Hypothalamus (tissue), 51 donors: ENCODE measurements around the gene EXOC4.
"Not testable (repeated sequence)": the region's sequence is repeated elsewhere in the genome, so short reads cannot be mapped to it uniquely, and the experiment has no call there.

ENCODE experiments used
- DNase-seq, 51 donors: peaks; one replicate each; lab custom pipeline; 2025; lab: John Stamatoyannopoulos, UW

Gene EXOC4

DNA sequence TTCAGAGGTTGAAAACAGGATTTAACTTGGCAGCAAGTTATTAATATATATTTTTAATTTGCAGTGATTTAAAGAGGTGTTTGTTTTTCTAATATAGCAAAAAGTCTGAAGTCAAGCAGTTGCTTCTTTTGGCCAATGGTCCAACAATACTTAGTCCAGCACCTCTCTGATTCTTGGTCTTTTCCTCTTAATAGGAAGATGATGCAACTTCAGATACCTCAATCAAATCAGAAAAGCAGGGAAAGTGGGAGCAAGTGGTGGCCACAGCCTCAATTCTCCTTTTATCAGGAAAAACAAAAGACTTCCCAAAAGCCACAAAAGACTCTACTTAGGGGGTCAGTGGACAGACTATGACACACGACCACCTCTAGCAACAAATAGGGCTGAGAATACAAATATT is 740.7 kb downstream of the EXOC4 start:
- DNase-seq = no peak

DNA sequence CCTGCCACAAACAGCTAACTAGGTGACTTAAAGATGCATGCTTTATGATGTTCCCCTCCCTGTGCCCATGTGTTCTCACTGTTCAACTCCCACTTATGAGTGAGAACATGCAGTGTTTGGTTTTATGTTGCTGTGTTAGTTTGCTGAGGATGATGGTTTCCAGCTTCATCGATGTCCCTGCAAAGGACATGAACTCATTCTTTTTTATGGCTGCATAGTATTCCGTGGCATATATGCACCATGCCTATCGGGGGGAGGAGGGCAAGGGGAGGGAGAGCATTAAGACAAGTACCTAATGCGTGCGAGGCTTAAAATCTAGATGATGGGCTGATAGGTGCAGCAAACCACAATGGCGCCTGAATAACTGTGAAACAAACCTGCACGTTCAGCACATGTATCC is 741.2 kb downstream of the EXOC4 start:
- DNase-seq = not testable (repeated sequence)

DNA sequence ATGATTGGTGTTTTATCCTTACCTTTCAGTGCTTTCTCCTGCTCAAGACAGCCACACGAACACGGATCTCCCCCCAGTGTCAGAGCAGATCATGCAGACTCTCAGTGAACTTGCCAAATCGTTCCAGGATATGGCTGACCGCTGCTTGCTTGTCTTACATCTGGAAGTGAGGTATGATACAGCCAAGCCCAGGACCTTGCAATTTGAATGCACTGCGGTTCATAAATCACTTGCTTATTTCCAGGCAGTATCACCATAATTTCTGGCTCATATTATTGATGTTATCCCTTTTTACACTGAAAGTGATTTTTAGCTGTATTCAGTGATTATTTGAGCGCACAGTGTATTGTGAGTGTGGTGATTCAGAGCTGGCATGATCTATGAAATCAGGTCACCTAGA is 744.6 kb downstream of the EXOC4 start:
- DNase-seq = no peak

DNA sequence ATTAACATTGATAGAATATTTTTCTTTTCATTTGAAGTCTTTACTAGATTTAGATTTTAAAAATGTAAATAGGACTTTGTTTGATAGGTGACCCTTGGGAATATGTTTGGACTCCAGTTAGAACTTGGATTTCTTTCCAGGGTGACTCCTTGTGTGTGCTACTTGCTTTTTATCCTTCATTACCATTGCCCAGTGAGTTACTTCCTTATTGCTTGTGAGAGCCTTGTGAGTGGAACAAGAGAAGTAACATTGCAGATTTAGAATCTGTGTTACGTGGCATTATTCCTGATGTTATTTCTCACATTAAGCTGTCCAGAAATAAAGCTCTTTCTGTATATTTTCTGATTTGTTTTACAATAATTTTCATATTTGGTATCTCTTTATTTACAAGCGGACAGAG is 746.3 kb downstream of the EXOC4 start:
- no peak for DNase-seq

DNA sequence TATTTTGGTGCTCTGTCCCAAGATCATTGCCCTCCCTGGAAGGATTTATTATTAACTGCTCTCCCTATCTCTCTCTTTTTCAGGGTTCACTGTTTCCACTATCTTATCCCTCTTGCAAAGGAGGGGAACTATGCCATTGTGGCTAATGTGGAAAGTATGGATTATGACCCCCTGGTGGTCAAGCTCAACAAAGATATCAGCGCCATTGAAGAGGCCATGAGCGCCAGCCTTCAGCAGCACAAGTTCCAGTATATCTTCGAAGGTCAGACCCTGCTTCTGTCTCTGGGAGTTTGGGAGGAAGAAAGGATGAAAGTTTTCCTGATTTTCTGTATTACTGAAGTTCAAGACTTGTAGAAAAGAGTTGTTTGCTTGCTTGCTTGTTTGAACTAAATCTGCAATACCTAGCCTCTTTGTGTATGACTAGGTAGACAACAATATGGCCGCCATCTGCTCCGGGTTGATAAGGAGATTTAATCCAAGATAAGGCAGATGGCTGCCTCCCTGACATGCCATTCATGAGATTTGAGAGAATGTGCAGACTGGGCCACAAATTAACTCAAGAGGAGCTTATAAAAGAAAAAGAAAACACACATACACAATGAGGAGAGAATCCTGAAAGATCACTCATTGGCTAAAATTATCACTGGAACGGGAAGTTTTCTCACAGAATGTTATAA is 752.1 kb downstream of the EXOC4 start:
- no peak for DNase-seq

DNA sequence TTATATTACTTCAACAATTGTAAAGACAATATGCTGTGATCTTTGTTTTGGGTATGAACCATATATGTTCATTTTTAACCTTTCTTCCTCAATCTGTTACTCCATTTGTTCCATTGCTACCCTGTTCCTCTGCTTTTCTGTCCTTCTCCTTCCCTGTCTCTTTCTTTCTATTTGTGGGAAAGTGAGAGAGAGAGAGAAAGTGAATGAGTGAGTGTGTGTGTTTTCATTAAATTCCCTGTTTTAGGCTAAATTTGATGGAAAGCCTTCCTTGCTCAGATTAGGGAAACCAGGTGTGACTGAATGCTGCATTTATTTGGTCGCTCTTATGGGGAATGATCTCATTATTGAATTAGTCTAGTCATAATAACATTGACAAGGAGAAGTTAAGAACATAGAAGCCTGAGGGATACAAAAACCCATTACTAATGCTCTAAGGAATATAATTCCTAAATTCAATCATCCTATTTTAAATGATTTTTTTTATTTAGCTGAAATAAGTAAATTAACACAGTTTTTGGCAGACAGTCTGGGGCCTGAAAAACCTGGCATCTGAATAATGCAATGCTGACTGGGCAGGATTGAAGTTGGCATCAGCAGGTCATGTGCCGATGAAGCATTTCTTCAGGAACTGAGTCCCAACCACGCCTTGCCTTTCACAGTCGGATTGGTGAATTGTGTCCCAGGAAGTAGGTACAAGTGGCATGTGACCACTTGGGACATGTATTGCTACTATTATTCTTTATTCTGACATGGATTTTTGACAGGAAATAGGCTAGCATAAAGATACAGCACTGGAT is 756.6 kb downstream of the EXOC4 start:
- no peak for DNase-seq

DNA sequence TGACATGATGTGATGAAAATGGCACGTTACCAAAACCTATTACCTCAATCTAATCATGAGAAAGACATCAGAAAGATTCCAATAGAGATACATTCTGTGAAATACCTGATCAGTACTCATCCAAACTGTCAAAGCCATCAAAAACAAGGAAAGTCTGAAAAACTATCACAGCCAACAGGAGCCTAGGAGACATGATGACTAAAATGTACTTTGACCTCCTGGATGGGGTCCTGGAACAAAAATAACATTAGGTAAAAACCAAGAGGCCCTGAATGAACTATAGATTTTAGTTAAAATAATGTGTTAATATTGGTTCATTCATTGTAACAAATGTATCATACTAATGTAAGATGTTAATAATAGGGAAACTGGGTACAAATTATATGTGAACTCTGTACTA is 760.4 kb downstream of the EXOC4 start:
- no peak for DNase-seq

DNA sequence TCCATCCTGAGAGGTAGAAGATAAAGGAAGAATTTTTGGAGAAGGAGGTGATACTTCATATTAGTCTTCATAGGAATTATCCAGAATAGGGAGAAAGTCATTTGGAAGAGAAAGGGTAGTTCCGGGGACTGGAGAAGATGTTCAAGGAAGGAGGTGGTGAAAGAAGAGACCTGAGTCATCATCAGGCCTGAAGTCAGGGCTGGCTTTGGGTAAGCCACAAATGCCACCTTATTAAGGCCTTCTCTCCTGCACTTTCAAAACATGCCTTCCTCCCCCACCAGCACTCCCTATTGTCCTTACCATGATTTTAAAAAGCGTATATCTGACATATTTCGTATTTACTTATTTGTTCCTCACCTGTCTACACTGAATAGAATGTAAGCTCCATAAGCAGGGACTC is 762.1 kb downstream of the EXOC4 start:
- no peak for DNase-seq

DNA sequence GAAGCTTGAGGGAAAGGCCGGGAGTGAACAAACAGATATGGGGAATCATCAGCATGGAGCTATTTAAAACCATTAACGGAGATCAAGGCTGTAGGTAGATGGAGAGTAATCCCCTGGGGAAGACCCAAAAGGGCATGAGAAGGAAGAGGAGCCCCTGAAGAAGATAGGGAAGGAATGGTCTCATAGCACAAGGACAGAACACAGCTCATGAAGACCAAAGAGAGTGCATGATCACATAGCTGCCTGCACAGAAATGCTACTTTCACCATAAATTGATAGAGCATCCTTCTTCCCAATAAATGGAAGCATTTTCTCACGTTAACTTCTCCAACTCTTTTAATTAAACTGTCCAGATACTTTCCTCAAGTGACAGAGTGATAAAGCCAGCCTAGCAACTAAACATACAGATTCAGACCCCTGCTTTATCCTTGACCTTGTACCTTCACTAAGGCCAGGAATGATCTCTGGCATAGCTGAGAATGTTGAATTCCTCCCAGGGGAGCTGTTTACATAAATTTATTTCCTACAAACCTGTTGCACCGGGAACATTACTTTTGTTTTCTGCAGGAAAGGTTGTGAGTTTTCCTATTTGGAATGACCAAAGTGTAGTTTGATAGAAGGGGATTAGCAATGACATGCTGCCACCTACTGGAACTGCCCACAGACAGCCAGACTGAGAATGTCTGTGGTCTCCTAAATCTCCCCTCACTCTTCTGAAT is 763.5 kb downstream of the EXOC4 start:
- DNase-seq = peak in 20 of 51 donors; percentile 1 to 57 (median 23)

DNA sequence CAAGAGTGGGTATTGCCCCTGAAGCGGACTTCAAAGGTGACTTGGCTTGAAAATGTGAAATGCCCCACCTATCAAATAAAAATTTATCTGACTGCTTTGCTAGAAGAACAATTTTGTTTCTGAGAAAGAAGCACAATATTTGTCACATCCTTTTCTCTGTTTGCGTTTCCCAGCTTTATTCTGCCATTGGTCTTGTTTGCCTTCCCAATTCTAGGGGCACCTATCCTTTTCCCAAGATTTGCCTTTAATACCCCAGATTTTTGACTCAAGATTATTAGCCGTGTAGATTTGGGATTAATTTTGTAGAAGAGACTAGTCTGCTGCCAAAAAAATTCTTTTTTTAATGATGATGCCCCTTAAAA is 764.0 kb downstream of the EXOC4 start:
- no peak for DNase-seq

DNA sequence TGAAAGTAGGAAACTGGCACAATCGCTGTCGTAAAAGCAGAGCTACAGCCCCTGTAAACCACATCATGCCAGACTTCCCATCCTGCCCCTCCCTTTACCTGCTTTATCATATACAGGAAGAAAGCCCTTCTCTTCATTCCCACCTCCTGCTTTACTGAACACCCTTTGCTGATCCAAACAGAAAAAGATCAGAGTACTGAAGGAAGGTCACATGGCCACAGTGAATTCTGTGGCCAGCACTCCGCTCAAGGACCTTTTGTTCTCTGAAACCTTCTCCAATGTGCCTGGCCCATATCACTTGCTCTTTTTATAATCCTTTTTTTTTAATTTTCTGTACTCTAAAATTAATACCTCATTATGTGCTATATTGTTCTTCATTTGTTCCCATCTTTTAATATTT is 765.4 kb downstream of the EXOC4 start:
- peak in 8 of 51 donors; percentile 1 to 21 (median 10) for DNase-seq

DNA sequence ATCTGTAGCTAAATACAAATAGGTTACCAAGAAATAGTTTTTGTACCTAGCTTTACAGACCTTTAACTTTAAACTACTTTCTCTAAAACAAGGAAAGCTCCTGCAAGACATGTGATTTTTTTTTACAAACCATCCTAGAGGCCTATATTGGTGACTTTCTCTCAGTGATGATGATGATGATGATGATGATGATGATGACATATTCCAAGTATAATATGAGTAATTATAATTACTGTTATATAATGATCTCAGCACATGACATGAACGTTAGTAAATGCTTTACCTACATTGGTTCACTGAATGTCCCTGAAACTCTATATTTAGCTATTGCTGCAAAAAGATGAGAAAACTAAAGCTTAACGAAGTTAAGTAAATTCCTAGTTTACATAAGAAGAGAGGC is 766.4 kb downstream of the EXOC4 start:
- no peak for DNase-seq

DNA sequence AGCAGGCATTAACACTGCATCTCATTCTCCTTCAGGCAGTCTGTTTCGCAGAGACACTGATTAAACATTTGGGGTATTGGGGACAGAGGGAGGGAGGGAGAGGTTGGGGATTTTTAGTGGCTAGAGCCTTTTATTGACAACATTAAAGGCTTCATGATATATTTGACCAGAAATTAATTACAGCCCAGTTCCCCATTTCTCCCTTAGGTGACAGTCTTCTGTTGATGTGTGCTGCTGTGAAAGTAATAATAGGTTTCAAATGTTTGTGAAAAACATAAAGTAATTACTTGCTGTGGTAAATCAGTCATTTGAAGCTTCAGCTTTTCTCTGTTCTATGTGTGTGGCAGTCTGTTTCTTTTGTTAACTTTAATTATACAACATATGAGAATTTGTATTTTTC is 769.0 kb downstream of the EXOC4 start:
- DNase-seq = no peak

DNA sequence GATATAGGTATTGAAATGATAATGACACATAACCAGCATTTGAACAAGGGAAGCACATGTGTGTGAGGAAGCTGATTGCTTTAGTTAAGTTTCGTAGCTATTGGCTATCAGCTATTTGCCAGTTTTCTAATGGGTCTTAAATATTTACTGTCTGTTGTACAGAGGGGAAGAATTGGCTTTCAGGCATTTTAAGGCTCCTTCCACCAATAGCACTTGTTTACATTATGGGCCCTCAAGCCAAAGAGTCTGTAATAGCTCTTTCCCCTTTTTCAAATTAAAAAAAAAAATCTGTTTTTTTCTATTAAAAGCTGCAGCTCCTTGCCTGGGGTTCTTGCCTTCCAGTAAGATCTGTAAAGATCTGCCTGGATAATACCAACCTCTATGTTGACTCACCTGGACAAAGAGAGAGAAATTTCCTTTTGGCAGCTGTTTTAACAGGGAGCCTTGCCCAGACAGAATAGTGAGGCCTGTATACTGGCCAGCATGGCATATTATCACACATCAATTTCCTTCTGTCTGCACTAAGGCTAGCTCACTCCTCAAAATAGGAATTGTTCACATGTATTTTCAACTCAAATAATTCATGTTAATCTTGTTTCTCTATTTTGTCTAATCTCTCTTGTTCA is 769.5 kb downstream of the EXOC4 start:
- no peak for DNase-seq

DNA sequence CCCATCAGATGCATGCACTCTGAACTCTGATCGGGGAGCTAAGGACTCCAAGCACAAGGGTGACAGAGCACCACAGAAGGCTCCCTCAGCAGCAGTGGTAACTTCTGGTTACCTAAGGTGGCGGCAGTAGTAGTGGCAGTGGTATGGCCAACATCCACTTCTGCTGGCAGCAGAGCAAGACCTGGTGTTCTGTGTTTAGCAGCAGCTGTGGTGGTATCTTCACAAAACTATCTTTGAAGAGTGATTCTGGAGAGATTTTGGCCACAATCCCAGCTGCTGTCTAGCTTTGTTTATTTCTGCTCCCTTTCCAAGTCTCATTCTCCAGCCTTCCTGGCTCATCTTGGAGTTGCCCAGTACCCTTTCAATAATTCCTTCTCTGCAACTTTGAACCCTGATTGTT is 771.9 kb downstream of the EXOC4 start:
- no peak for DNase-seq

DNA sequence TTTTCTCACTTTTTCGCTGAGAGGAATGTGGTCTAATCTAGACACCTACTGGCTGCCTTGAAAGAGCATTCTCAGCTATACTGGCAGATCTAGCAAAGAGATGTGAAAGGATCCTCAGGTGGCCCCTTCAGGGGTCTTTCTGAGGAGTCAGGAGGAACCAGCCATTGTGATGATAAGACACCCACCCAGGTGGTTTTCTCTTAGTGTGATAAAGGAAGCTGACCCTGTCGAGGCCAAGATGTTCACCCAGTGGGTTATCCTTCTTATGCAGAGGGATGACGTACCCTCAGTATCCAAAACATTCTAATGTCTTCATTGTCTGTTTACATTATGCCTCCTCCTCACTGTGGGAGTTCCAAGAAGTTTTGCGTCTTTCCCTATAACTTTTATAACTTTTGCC is 776.0 kb downstream of the EXOC4 start:
- no peak for DNase-seq

DNA sequence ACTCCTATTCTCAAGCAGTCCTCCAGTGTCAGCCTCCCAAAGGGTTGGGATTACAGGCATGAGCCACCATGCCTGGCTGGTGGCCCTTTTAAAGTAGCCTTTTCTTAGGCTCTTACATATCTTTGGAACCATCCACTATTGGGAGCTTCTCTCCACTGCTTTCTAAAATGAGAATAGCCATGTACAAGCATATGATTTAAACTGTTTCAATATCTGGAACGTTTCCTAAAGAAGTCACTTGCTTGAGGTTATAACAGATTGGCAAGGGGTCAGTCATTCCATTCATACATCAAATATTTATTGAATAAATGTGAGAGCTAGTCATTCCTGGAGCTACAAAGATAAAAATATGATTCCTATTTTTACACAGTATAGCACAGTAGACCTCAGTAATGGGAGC is 776.9 kb downstream of the EXOC4 start:
- no peak for DNase-seq

DNA sequence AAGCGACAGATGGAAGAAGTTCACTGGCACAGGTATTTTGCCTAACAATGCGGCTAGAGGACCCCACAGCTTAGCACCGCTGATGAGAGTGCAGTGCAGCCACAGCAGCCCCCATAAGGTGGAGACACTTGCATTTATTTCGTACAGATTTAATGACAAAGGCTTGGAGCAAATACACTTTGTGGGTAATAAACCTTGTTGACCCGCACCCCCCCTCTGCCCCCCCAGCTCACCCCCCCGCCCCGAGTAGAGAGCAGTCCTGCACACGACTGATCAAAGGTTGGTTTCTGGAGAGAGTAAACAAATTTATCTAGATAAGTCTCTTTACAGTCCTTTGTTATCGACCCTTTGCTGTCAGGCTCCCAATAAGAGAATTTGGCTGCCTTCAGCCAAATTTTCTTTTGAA is 777.6 kb downstream of the EXOC4 start:
- no peak for DNase-seq

DNA sequence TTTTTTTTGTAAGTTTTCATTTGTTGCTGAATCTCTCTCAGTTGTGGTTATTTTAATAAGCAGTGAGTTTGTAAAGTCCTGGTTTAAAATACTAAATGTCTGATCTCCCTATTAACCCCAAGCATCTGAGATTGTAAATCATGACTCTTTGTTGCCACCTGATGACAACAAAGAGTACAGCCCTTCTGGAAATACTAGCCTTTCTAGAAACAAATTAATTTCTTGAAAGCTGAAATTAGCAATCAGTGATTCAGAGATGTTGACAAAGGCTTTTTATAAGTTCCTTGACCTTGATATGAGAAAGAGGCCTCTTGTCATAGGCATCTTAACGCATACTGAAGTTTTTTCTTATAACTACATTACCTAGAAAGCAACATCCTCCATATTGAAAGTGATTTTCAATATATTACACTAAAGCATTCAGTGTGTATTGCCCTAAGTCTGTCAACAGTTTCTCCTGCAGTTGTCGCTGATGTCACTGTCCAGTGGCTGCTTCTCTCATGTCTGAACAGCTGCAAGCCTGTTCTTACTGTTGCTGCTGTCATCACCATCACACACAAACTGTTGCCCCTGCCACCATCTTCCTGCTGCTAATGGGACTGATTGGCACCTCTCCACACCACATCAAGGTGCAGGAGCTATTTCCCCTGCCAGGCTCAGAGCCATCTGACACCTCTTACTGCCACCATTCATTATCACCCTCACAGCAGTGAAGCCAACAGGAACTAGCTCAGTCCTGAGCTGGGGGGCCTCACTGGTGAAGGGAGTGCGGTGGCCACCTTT is 779.1 kb downstream of the EXOC4 start:
- DNase-seq = no peak

DNA sequence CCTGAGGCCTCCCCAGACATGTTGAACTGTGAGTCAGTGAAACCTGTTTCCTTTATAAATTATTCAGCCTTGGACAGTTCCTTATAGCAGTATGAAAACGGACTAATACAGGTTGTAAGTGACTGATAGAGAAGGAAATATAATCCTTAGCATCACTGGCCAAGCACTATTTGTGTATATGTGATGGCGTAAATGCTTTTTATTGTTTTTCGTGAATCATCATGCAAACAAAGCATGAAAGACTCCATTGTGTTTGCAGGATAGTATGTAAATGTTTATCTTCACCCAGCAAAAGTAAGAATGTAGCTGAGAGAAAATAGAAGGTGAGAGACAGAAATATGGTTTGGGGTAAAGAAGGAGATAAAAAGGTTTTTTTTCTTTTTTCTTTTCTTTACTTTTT is 781.8 kb downstream of the EXOC4 start:
- no peak for DNase-seq

DNA sequence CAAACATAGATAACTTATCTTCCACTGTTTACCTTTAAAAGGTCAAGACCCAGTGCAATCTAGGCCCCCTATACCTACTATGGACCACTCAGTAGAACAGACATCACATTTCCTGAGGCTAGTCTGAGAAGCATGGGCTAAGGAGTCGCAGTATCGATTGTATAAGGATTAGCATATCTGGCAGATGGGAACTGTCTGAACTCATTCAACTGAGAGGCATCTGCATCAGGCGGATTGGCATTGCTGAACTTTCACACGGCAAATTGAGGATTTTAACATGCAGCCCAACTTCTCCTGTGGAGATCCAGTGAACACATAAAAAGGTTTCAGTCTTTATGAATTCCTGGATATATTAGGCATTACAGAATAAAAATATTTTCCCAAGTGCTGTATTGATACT is 785.1 kb downstream of the EXOC4 start:
- DNase-seq = no peak
